Endothelial cell of umbilical vein (primary cell): ENCODE measurements around the gene SHC4. TPM values are rescaled to one million over a fixed set of nuclear protein-coding genes. Genes with fewer than 3 reads are reported as not detected.

Experiments
- BruUV-seq: library from RNA; stranded (reverse); fragments of 400-500 nt; replicated peaks from 2 replicates; lab custom pipeline; 2021; lab: Mats Ljungman, UMichigan
- CTCF ChIA-PET: fragments of 300-600, 350-600 bp; sonication (Branson Sonifier 250); formaldehyde crosslinking; loops from one replicate; lab custom pipeline; 2021; ENCODE audit warnings: antibody characterized with exemption, inconsistent platforms; lab: Charles Lee
- POLR2A ChIA-PET: fragments of 300-600, 350-600 bp; sonication (Branson Sonifier 250); formaldehyde crosslinking; loops from one replicate; lab custom pipeline; 2021; ENCODE audit warnings: antibody characterized with exemption, inconsistent platforms; lab: Charles Lee
- DNase-seq: peaks from one replicate; pipeline ENCODE4 v3.0.0-alpha.2; 2011; ENCODE audit warnings: low read depth, low spot score
- FAIRE-seq: peaks from 2 replicates; lab custom pipeline; 2011; peaks lifted over from hg19 to GRCh38; lab: Jason Lieb, UNC
- H2AFZ ChIP-seq: 2 replicates; pipeline ENCODE4 v1.6.0; 2012; ENCODE audit warnings: low read depth, low read length, control low read depth, inconsistent platforms
- H3K27ac ChIP-seq: 2 replicates; pipeline ENCODE4 v1.5.1; 2011; ENCODE audit warnings: low read depth, mild to moderate bottlenecking, control low read depth, low read length, moderate library complexity; ENCODE audit not compliant: insufficient read depth
- H3K27me3 ChIP-seq, 2 experiments: 2 replicates each; pipeline versions ENCODE4 v1.6.0 to v1.6.1; 2011; ENCODE audit warnings: low read length in 2 of 2, mixed read lengths in 1 of 2; ENCODE audit not compliant: control insufficient read depth in 2 of 2, insufficient read depth in 2 of 2
- H3K36me3 ChIP-seq, 2 experiments: 2 replicates in 1 of 2; 3 replicates in 1 of 2; pipeline ENCODE4 v1.5.1; 2011; ENCODE audit warnings: low read length in 2 of 2, mild to moderate bottlenecking in 1 of 2, moderate library complexity in 1 of 2; ENCODE audit not compliant: control insufficient read depth in 2 of 2, insufficient read depth in 2 of 2; ENCODE audit errors: extremely low read depth in 1 of 2
- H3K4me1 ChIP-seq: 3 replicates; pipeline ENCODE4 v1.5.1; 2011; ENCODE audit warnings: mild to moderate bottlenecking, low read length; ENCODE audit not compliant: control insufficient read depth, insufficient read depth; ENCODE audit errors: extremely low read depth
- H3K4me2 ChIP-seq: 2 replicates; pipeline ENCODE4 v1.6.1; 2011; ENCODE audit warnings: low read length, control low read depth, mixed read lengths; ENCODE audit not compliant: insufficient read depth
- H3K4me3 ChIP-seq, 3 experiments: fragments of 200-600 bp in 1 of 3; sonication (generic), shearing (Covaris generic) in 1 of 3; replicated peaks in 1 of 3; 2 replicates each; pipeline ENCODE4 v1.5.1; 2011 to 2016; ENCODE audit warnings: control low read depth in 3 of 3, low read length in 3 of 3, mild to moderate bottlenecking in 2 of 3, inconsistent platforms in 1 of 3, low read depth in 1 of 3, moderate library complexity in 1 of 3; ENCODE audit not compliant: insufficient read depth in 1 of 3
- H3K79me2 ChIP-seq: 2 replicates; pipeline ENCODE4 v1.6.0; 2012; ENCODE audit warnings: low read length, inconsistent platforms; ENCODE audit not compliant: control insufficient read depth, insufficient read depth
- H3K9ac ChIP-seq: replicated peaks from 2 replicates; pipeline ENCODE3; 2011; ENCODE audit warnings: low read length, control low read depth; ENCODE audit not compliant: insufficient read depth; ENCODE audit errors: extremely low read depth
- H3K9me1 ChIP-seq: replicated peaks from 3 replicates; pipeline ENCODE4 v1.6.0; 2011; ENCODE audit warnings: mild to moderate bottlenecking, low read length; ENCODE audit not compliant: control insufficient read depth, insufficient read depth; ENCODE audit errors: extremely low read depth
- H3K9me3 ChIP-seq: replicated peaks from 2 replicates; pipeline ENCODE4 v1.5.1; 2012; ENCODE audit warnings: low read length, inconsistent platforms; ENCODE audit not compliant: control insufficient read depth, insufficient read depth
- H4K20me1 ChIP-seq: replicated peaks from 2 replicates; pipeline ENCODE3; 2011; ENCODE audit warnings: mild to moderate bottlenecking, low read length; ENCODE audit not compliant: control insufficient read depth, insufficient read depth; ENCODE audit errors: extremely low read depth
- EZH2 ChIP-seq: IDR thresholded peaks from 2 replicates; pipeline ENCODE4 v1.6.1; 2012; ENCODE audit warnings: borderline replicate concordance, low read depth, mild to moderate bottlenecking, moderate library complexity, low read length, inconsistent platforms; ENCODE audit not compliant: severe bottlenecking
- FOS ChIP-seq: IDR thresholded peaks from 2 replicates; pipeline ENCODE4 v1.6.1; 2011; ENCODE audit warnings: mild to moderate bottlenecking, low read length, moderate library complexity, borderline replicate concordance; ENCODE audit not compliant: insufficient read depth
- GATA2 ChIP-seq: IDR thresholded peaks from 2 replicates; pipeline ENCODE4 v1.7.0; 2011; ENCODE audit warnings: low read depth, mild to moderate bottlenecking, moderate library complexity, mixed read lengths, low read length; ENCODE audit not compliant: insufficient read length, insufficient read depth
- JUN ChIP-seq: IDR thresholded peaks from 2 replicates; pipeline ENCODE4 v1.6.1; 2011; ENCODE audit warnings: borderline replicate concordance, low read depth; ENCODE audit not compliant: insufficient read length, insufficient read depth
- POLR2A ChIP-seq: IDR thresholded peaks from 2 replicates; pipeline ENCODE4 v1.6.1; 2012; ENCODE audit warnings: low read depth, mild to moderate bottlenecking, control low read depth, low read length
- dilution Hi-C: fragments of 300-500 bp; cut with MboI; formaldehyde crosslinking; loops from one replicate; pipeline ENCODE4 v1.15.0; 2019; ENCODE audit warnings: low sequenced_read_pairs; ENCODE audit not compliant: extremely low pct_ligation_motif_present
- intact Hi-C: fragments of 100-400 bp; cut with micrococcal nuclease; formaldehyde crosslinking; loops from one replicate; pipeline ENCODE4 v1.10.0; 2022
- polyA plus RNA-seq, 4 experiments: library from polyadenylated mRNA; depleted of rRNA in 3 of 4; stranded (reverse) in 3 of 4; unstranded in 1 of 4; fragments of >200 nt; gene quantifications; 2 replicates each; pipeline versions ENCODE4 v1.2.1 to v1.2.3, GENCODE V29; 2011 to 2012; ENCODE audit warnings: missing spikeins in 1 of 4
- total RNA-seq: library from RNA; stranded (reverse); gene quantifications from 2 replicates; pipeline ENCODE4 v1.2.3, GENCODE V29; 2021
- TF ChIP-seq, protein P1 (sequence below), 2 donors: IDR thresholded peaks; 1 replicate in 1 of 2; 2 replicates in 1 of 2; pipeline ENCODE4 v1.5.1; 2011; ENCODE audit warnings: low read length in 2 of 2, mild to moderate bottlenecking in 2 of 2, moderate library complexity in 2 of 2, control low read depth in 1 of 2, inconsistent platforms in 1 of 2, low read depth in 1 of 2; ENCODE audit not compliant: insufficient read depth in 1 of 2; ENCODE audit errors: extremely low read depth in 1 of 2

Gene SHC4
- total and polyA plus RNA-seq, 2 donors (not counting 3 experiments of a cell fraction or from before 2014, with no cell fraction given), result 0.20 TPM; not detected in 1

DNA sequence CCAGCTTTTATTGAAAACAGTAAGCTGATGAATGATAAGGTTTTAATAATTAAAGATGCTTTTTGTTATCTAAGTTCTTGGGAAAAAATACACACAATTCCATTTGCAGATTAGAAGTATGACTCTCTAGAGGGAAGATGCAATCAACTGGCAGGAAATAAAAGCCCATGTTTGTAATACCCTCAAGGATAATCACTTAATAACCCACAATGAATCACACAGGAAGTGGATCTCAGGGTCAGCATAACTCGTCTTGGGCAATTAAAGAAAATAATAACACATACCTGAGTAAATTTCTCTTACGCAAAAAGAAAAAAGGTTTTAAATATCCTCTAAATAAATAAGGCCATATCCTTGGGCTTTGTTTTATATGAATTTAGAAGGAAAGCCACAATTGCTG, 95.2 kb downstream of the SHC4 start:
- intact Hi-C loops, result loop anchor here (2.0 kb wide), 1 partner anchor 94 kb away; the partner anchor contains the start of gene SHC4
- H3K36me3 ChIP-seq, result no peaks in the 10 kb centered on the region
- ChIA-PET POLR2A (no interaction called here), CTCF (interaction anchor here (0.8 to 2.5 kb wide), 5 partner anchors 9 to 1277 kb away, joined by 3 to 7 read pairs (median 4); partner anchors contain the start of gene EID1)
- dilution Hi-C loops, result no loop called here
- no peak overlapping the region for H2AFZ ChIP-seq
- no peak for TF ChIP-seq EZH2
- TF ChIP-seq FOS, result peak; percentile 65
- TF ChIP-seq, protein P1, sequence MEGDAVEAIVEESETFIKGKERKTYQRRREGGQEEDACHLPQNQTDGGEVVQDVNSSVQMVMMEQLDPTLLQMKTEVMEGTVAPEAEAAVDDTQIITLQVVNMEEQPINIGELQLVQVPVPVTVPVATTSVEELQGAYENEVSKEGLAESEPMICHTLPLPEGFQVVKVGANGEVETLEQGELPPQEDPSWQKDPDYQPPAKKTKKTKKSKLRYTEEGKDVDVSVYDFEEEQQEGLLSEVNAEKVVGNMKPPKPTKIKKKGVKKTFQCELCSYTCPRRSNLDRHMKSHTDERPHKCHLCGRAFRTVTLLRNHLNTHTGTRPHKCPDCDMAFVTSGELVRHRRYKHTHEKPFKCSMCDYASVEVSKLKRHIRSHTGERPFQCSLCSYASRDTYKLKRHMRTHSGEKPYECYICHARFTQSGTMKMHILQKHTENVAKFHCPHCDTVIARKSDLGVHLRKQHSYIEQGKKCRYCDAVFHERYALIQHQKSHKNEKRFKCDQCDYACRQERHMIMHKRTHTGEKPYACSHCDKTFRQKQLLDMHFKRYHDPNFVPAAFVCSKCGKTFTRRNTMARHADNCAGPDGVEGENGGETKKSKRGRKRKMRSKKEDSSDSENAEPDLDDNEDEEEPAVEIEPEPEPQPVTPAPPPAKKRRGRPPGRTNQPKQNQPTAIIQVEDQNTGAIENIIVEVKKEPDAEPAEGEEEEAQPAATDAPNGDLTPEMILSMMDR (IDR thresholded peaks at IDR 0.05; ENCODE audit: extremely low read depth in 1 of 2, insufficient read depth in 1 of 2, low read depth in 1 of 2, low read length in 2 of 2), result no peak
- peak; percentile 32 for TF ChIP-seq JUN
- TF ChIP-seq POLR2A, result no peak
- peak; percentile 65 for TF ChIP-seq GATA2
- DNase-seq (peak; percentile 35), FAIRE-seq (peak; percentile 81)
- BruUV-seq, result no TSS peak
- no peaks in the 10 kb centered on the region for H3K9me1 ChIP-seq
- H3K79me2 ChIP-seq, result no peaks in the 10 kb centered on the region
- no peak overlapping the region for H3K27ac ChIP-seq
- H3K4me3 ChIP-seq, result no peak overlapping the region
- H4K20me1 ChIP-seq, result no peaks in the 10 kb centered on the region
- peaks cover 12% of the 10 kb centered on the region for H3K4me1 ChIP-seq
- H3K27me3 ChIP-seq, result peaks cover 4 to 11% of the 10 kb centered on the region in 2 experiments
- no peaks in the 10 kb centered on the region for H3K9me3 ChIP-seq
- no peak overlapping the region for H3K9ac ChIP-seq
- peak overlapping the region; percentile 37 for H3K4me2 ChIP-seq
